Measurements from ENCODE around the gene CCM2L.

The CCM2L gene

GRCh38 chr20:31992086-31992485 lies 18.2 kb upstream of the CCM2L start:
- no peak for DNase-seq (ENCODE audit: low read depth, low spot score)

DNA sequence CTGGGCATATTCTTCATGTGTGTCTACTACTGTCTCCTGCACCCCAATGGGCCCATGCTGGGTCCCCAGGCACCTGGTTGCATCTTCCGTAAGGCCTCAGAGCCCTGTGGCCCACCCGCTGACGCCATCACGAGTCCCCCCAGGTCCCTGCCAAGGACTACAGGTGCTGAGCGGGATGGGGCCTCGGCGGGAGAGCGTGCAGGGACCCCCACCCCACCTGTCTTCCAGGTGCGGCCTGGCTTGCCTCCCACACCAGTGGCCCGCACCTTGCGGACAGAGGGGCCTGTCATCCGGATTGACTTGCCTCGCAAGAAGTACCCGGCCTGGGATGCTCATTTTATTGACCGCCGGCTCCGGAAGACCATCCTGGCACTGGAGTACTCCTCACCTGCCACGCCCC lies 13.2 kb upstream of the CCM2L start:
- DNase-seq (ENCODE audit: low read depth, low spot score), result no peak

GRCh38 chr20:31998246-31998645 lies 12.0 kb upstream of the CCM2L start:
- DNase-seq (ENCODE audit: low read depth, low spot score), result no peak

- no peak for DNase-seq (ENCODE audit: low read depth, low spot score)
These were observed 6.9 kb upstream of the CCM2L start for GRCh38 chr20:32003325-32003724.

- no peak for DNase-seq (ENCODE audit: low read depth, low spot score)
These were observed 5.3 kb upstream of the CCM2L start for GRCh38 chr20:32004963-32005362.

- no peak for DNase-seq (ENCODE audit: low read depth, low spot score)
These were observed 4.2 kb upstream of the CCM2L start for GRCh38 chr20:32006053-32006452.

DNA sequence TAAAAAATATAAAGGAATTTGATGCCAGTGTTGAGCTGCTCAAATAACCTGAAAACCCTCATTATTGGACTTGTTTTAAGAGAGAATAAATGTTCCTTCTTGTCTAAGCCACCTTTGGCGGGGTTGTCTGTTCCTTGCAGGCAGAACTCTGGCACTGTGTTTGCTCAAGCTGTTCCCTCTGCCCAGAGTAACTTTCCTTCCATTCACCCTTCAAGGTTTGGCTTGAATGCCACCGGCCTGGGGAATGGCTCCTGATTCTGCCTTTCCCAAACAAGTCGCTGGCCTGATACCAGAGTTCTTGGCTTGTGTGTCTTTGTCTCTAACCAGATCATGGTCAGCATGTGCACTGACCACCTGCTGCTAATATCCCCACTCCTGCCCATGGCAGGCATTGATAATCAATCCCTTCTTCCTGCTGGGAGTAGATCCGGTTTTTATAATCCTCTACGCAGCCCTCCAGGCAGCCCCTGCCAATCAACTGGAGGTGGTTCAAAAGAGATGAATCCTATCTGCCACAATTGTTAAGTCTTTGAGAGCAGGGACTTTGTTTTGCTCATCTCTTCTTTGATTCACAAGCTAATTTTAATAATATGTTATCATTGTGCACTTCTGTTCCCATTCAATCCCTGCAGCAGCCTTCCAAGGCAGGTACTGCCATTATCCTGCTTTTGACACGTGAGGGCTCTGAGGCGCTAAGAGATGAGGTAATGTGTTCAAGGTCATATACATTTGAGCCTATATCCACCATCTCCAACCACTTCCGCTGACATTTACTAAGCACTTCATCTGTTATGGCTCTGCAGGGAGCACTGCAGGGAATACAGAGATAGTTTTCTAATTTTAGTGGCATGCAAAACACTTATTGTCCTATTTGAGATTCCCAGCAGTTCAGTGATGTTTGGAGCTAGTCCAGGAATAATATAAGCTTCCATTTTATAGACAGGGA lies 3.1 kb upstream of the CCM2L start:
- no peak for DNase-seq (ENCODE audit: low read depth, low spot score)

DNA sequence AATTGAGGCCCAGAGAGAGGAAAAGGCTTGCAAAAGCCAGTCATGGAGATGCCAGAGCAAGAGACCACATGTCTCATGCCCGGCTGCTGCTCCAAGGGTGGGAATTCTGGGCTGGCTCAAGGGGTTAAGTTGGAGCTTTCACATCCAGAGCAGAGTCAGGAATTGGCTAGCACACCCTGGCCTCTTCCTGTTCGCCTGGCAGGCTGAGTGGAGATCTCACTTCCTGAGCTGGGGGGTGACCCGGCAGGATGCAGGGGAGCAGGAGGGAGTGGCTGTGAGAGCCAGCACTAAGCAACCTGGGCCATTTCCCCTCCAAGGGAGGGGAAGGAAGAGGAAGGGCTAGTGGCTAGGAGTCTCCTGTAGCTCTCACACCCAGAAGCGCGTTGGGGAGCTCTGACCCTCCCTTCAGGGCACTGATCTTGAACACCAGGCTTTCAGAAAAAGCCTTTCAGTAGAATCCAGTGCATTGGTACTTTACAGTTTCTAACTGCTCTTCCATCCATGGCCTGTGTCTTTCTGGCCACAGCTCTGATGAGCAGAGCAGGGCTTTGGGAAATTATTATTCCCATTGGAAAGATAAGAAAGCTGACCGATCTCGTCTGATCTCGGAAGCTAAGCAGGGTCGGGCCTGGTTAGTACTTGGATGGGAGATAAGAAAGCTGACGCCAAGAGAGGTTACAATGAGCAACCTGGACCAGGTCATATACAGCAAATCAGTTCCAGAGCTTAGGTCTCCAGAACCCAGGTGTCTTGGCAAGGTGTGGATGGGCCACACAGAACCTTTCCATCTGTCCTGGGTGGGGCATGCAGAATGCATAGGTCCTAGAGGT lies 2.2 kb upstream of the CCM2L start:
- DNase-seq (ENCODE audit: low read depth, low spot score), result no peak

GRCh38 chr20:32009564-32009963 lies 674 bp upstream of the CCM2L start:
- no peak for DNase-seq (ENCODE audit: low read depth, low spot score)

- DNase-seq (ENCODE audit: low read depth, low spot score), result no peak
These were observed 428 bp downstream of the CCM2L start for GRCh38 chr20:32010666-32011065.

DNA sequence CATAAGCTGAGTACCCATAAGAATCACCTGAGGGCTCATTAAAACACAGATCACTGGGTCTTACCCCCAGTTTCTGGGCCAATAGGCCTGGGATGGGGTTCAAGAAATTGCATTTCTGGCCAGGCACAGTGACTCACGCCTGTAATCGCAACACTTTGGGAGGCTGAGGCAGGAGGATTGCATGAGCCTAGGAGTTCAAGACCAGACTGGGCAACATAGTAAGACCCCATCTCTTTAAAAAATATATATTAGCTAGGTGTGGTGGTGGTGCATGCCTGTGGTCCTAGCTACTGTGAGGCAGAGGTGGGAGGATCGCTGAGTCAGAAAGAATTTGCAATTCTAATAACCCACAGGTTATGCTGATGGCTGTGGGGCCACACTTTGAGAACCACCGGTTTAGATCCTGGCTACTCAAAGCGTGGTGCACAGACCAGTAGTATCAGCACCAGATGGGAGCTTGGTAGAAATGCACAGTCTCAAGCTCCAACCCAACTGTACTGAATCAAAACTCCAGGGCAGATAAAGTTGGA lies 2.0 kb downstream of the CCM2L start:
- DNase-seq (ENCODE audit: low read depth, low spot score), result peak; percentile 19

DNA sequence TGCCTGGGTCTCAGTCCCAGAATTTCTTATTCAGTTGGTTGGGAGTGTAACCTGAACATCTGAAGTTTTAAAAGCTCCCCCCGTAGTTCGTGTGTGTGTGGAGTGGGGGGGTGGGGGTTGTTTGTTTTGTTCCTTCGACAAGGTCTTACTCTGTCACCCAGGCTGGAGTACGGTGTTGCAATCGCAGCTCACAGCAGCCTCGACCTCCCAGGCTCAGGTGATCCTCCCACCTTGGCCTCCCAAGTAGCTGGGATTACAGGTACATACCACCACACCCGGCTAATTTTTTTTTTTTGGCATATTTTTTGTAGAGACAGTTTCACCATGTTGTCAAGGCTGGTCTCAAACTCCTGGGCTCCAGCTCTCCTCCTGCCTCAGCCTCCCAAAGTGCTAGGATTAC lies 3.1 kb downstream of the CCM2L start:
- no peak for DNase-seq (ENCODE audit: low read depth, low spot score)

DNA sequence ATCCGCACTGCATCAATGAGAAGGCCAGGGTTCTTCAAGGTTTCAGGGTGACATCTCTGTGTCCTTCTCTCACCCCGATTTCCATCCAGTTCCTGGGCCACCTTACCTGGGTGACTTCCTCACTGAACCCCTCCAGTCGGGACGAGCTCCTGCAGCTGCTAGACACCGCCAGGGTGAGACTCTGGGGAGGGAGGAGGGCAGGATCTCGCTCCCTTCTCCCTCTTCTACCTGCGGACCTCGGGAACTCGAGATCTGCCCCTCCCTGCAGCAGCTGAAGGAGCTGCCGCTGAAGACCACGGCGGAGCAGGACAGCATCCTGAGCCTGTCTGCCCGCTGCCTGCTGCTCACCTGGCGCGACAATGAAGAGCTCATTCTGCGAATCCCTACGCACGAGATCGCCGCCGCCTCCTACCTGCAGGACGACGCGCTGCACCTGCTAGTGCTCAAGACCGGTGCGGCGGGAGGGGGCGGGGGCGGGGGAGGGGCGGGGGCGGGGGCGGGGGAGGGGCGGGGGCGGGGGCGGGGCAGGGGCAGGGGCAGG lies 7.5 kb downstream of the CCM2L start:
- no peak for DNase-seq (ENCODE audit: low read depth, low spot score)

GRCh38 chr20:32018269-32019155 lies 8.3 kb downstream of the CCM2L start:
- no peak for DNase-seq (ENCODE audit: low read depth, low spot score)

DNA sequence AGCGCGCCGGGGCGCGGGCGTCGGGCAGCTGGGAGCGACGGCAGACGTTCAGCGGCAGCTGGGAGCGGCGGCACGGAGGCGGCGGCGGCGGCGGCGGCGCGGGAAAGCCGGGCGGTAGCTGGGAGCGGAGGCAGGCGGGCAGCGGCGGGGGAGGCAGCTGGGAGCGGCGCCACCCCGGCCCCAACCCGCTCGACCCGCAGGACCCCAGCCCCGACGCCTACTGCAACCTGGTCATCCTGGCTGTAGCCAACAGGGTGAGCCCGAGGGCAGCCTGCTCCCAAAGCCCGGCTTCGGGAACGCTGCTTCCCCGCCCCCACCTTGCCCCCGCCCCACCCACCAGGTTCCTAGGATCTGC lies 8.9 kb downstream of the CCM2L start:
- no peak for DNase-seq (ENCODE audit: low read depth, low spot score)

GRCh38 chr20:32019563-32020463 lies 9.6 kb downstream of the CCM2L start:
- no peak for DNase-seq (ENCODE audit: low read depth, low spot score)

- no peak for DNase-seq (ENCODE audit: low read depth, low spot score)
These were observed 10.9 kb downstream of the CCM2L start for GRCh38 chr20:32021091-32021490.

GRCh38 chr20:32024683-32025295 lies 14.6 kb downstream of the CCM2L start:
- no peak for DNase-seq (ENCODE audit: low read depth, low spot score)

DNA sequence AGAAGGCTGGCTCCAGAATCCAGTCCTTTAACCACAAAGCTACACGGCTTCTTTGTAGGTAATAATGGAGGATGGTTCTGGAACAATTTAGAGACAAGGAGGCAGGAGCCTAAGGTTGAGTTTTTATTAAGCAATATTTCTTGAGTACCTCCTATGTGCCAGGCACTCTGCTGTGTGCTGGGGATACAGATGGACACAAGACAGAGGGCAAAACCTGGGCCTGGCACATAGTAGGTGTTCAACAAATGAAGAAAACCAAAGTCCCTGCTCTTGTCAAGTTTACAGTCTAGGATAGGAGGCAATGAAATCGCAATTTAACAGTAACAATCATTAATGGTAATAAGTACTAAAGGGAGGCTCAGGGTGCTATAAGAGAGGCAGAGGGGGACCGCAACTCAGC lies 17.4 kb downstream of the CCM2L start:
- DNase-seq (ENCODE audit: low read depth, low spot score), result no peak
